H1 (cell line): ENCODE measurements around the gene TXNRD3. TPM values are rescaled to one million over a fixed set of nuclear protein-coding genes. Genes with fewer than 3 reads are reported as not detected.
A peak's percentile ranks its signal among the peaks of the same experiment; 100 is the strongest.

Source experiments
- CTCF ChIA-PET: fragments of 300-600 bp; sonication (Branson Sonifier 250); formaldehyde crosslinking; loops from one replicate; lab custom pipeline; 2021; ENCODE audit not compliant: partially characterized antibody; lab: Charles Lee
- POLR2A ChIA-PET: fragments of 300-600 bp; sonication (Branson Sonifier 250); formaldehyde crosslinking; loops from one replicate; lab custom pipeline; 2021; ENCODE audit warnings: inconsistent platforms; ENCODE audit not compliant: partially characterized antibody; lab: Charles Lee
- DNase-seq, 2 experiments: peaks; one replicate each; pipeline versions ENCODE4 v3.0.0 to v3.0.0-alpha.2; 2010 to 2022; ENCODE audit warnings: low spot score in 2 of 2, low read depth in 1 of 2, mixed read lengths in 1 of 2
- FAIRE-seq: peaks from 2 replicates; lab custom pipeline; 2011; peaks lifted over from hg19 to GRCh38; lab: Jason Lieb, UNC
- H2AFZ ChIP-seq: 2 replicates; pipeline ENCODE4 v1.8.1; 2012; ENCODE audit warnings: low read length, inconsistent platforms
- H2AK5ac ChIP-seq: 2 replicates; pipeline ENCODE4 v1.6.1; 2013; ENCODE audit warnings: low read depth, low read length
- H2BK120ac ChIP-seq: replicated peaks from 2 replicates; pipeline ENCODE3; 2013; ENCODE audit warnings: low read depth, low read length, inconsistent platforms
- H2BK12ac ChIP-seq: 2 replicates; pipeline ENCODE4 v1.6.1; 2013; ENCODE audit warnings: low read depth, low read length
- H2BK15ac ChIP-seq: 2 replicates; pipeline ENCODE4 v1.6.1; 2013; ENCODE audit warnings: low read length
- H2BK20ac ChIP-seq: 2 replicates; pipeline ENCODE4 v1.6.1; 2013; ENCODE audit warnings: low read length
- H2BK5ac ChIP-seq: 2 replicates; pipeline ENCODE4 v1.6.1; 2013; ENCODE audit warnings: low read depth, low read length
- H3K14ac ChIP-seq: 2 replicates; pipeline ENCODE4 v1.6.1; 2013; ENCODE audit warnings: inconsistent platforms; ENCODE audit not compliant: insufficient read length
- H3K18ac ChIP-seq: 2 replicates; pipeline ENCODE4 v1.6.1; 2013; ENCODE audit warnings: low read length; ENCODE audit errors: extremely low read depth
- H3K23ac ChIP-seq: 2 replicates; pipeline ENCODE4 v1.6.1; 2013; ENCODE audit warnings: inconsistent platforms; ENCODE audit not compliant: insufficient read length
- H3K23me2 ChIP-seq: 2 replicates; pipeline ENCODE4 v1.6.1; 2013; ENCODE audit warnings: low read depth, low read length
- H3K27ac ChIP-seq: 2 replicates; pipeline ENCODE4 v1.6.1; 2011; ENCODE audit warnings: low read depth, low read length, inconsistent platforms
- H3K27me3 ChIP-seq, 4 experiments: replicated peaks in 1 of 4; 1 replicate in 1 of 4; 2 replicates in 3 of 4; pipeline versions ENCODE4 v1.6.1 to v1.8.1; 2011 to 2013; ENCODE audit warnings: low read length in 3 of 4, mild to moderate bottlenecking in 3 of 4, inconsistent platforms in 2 of 4, mixed read lengths in 2 of 4, moderate library complexity in 1 of 4; ENCODE audit not compliant: control insufficient read depth in 3 of 4, insufficient read depth in 3 of 4; ENCODE audit errors: extremely low read depth in 1 of 4
- H3K36me3 ChIP-seq, 4 experiments: 2 replicates each; pipeline versions ENCODE4 v1.6.1 to v1.8.1; 2011 to 2013; ENCODE audit warnings: mild to moderate bottlenecking in 4 of 4, low read length in 3 of 4, moderate library complexity in 2 of 4, control low read depth in 1 of 4, inconsistent platforms in 1 of 4; ENCODE audit not compliant: insufficient read depth in 4 of 4, control insufficient read depth in 2 of 4
- H3K4ac ChIP-seq: replicated peaks from 2 replicates; pipeline ENCODE3; 2013; ENCODE audit warnings: low read length, low read depth, mixed read lengths, inconsistent platforms; ENCODE audit not compliant: insufficient read length
- H3K4me1 ChIP-seq, 4 experiments: replicated peaks in 1 of 4; 1 replicate in 1 of 4; 2 replicates in 3 of 4; pipeline versions ENCODE4 v1.6.1 to v1.8.1; 2011 to 2013; ENCODE audit warnings: low read length in 3 of 4, inconsistent platforms in 2 of 4, mixed read lengths in 1 of 4; ENCODE audit not compliant: insufficient read depth in 4 of 4, control insufficient read depth in 3 of 4
- H3K4me2 ChIP-seq, 2 experiments: 2 replicates each; pipeline versions ENCODE4 v1.6.1 to v1.8.1; 2011 to 2013; ENCODE audit warnings: low read depth in 2 of 2, low read length in 2 of 2, control low read depth in 1 of 2, inconsistent platforms in 1 of 2, mild to moderate bottlenecking in 1 of 2; ENCODE audit not compliant: insufficient read depth in 1 of 2
- H3K4me3 ChIP-seq, 4 experiments: fragments of 200-600, 300-600 bp in 1 of 4; sonication (generic), shearing (Covaris generic), sonication (Bioruptor Twin) in 1 of 4; 2 replicates each; pipeline versions ENCODE4 v1.5.1 to v1.8.1; 2011 to 2016; ENCODE audit warnings: low read length in 4 of 4, low read depth in 3 of 4, control low read depth in 2 of 4, inconsistent platforms in 2 of 4, mild to moderate bottlenecking in 2 of 4, mixed read lengths in 1 of 4, moderate library complexity in 1 of 4; ENCODE audit not compliant: insufficient read depth in 2 of 4; ENCODE audit errors: extremely low read depth in 1 of 4
- H3K56ac ChIP-seq: replicated peaks from 2 replicates; pipeline ENCODE3; 2013; ENCODE audit warnings: low read depth, mild to moderate bottlenecking, mixed read lengths, low read length, inconsistent platforms; ENCODE audit not compliant: insufficient read length
- H3K79me1 ChIP-seq: 2 replicates; pipeline ENCODE4 v1.6.1; 2013; ENCODE audit warnings: low read depth, low read length, control low read depth
- H3K79me2 ChIP-seq, 2 experiments: 2 replicates each; pipeline versions ENCODE4 v1.6.1 to v1.8.1; 2012 to 2013; ENCODE audit warnings: low read length in 2 of 2, mild to moderate bottlenecking in 2 of 2, inconsistent platforms in 1 of 2; ENCODE audit not compliant: insufficient read depth in 2 of 2, control insufficient read depth in 1 of 2
- H3K9ac ChIP-seq, 4 experiments: replicated peaks in 1 of 4; 1 replicate in 1 of 4; 2 replicates in 3 of 4; pipeline versions ENCODE4 v1.6.1 to v1.8.1; 2011 to 2013; ENCODE audit warnings: low read depth in 3 of 4, low read length in 3 of 4, control low read depth in 2 of 4, mild to moderate bottlenecking in 2 of 4, moderate library complexity in 2 of 4, inconsistent platforms in 1 of 4; ENCODE audit errors: extremely low read depth in 1 of 4
- H3K9me3 ChIP-seq, 2 experiments: 2 replicates each; pipeline versions ENCODE4 v1.6.1 to v1.8.1; 2012 to 2013; ENCODE audit warnings: mild to moderate bottlenecking in 2 of 2, moderate library complexity in 2 of 2, control low read depth in 1 of 2, inconsistent platforms in 1 of 2, low read depth in 1 of 2, low read length in 1 of 2, mixed read lengths in 1 of 2; ENCODE audit not compliant: insufficient read depth in 2 of 2
- H4K20me1 ChIP-seq, 2 experiments: replicated peaks in 1 of 2; 2 replicates each; pipeline versions ENCODE3 to v1.8.1; 2011 to 2013; ENCODE audit warnings: inconsistent platforms in 2 of 2, low read length in 2 of 2, mild to moderate bottlenecking in 1 of 2; ENCODE audit not compliant: insufficient read depth in 2 of 2, control insufficient read depth in 1 of 2
- H4K5ac ChIP-seq: 2 replicates; pipeline ENCODE4 v1.6.1; 2013; ENCODE audit warnings: low read length, low read depth, mixed read lengths, inconsistent platforms; ENCODE audit not compliant: insufficient read length
- H4K8ac ChIP-seq: 2 replicates; pipeline ENCODE4 v1.8.0; 2013; ENCODE audit warnings: mild to moderate bottlenecking, moderate library complexity, low read length, inconsistent platforms; ENCODE audit not compliant: insufficient read depth; ENCODE audit errors: extremely low read depth
- H4K91ac ChIP-seq: replicated peaks from 2 replicates; pipeline ENCODE3; 2013; ENCODE audit warnings: low read length, mixed read lengths, inconsistent platforms; ENCODE audit not compliant: insufficient read length
- KDM5A ChIP-seq: fragments of 200-600 bp; IDR thresholded peaks from 2 replicates; pipeline ENCODE4 v1.7.1; 2012; ENCODE audit warnings: mild to moderate bottlenecking, low read length, inconsistent platforms, mixed read lengths
- SP1 ChIP-seq: IDR thresholded peaks from 2 replicates; pipeline ENCODE4 v1.6.1; 2011; ENCODE audit warnings: low read depth, low read length
- WGBS, 2 experiments: shearing (Covaris generic) in 1 of 2; methylation state at CpG; one replicate each; pipeline versions ENCODE4 v1.1.6 to v1.1.7; 2013 to 2015; ENCODE audit warnings: low lambda C conversion rate in 2 of 2, mixed read lengths in 2 of 2, inconsistent platforms in 1 of 2, low coverage in 1 of 2, missing lambda C conversion rate in 1 of 2; ENCODE audit not compliant: insufficient replicate concordance in 2 of 2, insufficient coverage in 1 of 2, insufficient read length in 1 of 2; ENCODE audit errors: extremely low coverage in 1 of 2, missing lambda C conversion rate in 1 of 2; 5-methylcytosine and 5-hydroxymethylcytosine counted together
- polyA plus RNA-seq, 7 experiments: library from polyadenylated mRNA; depleted of rRNA in 3 of 7; stranded (reverse) in 5 of 7; unstranded in 2 of 7; fragments of >200 nt in 5 of 7; fragments of 200-250 nt in 2 of 7; gene quantifications; 1 replicate in 5 of 7; 2 replicates in 1 of 7; 4 replicates in 1 of 7; pipeline versions ENCODE4 v1.2.1 to v1.2.3, GENCODE V29; 2011 to 2013; ENCODE audit warnings: missing spikeins in 2 of 7, mixed read lengths in 2 of 7
- total RNA-seq: library from RNA; stranded (reverse); fragmentation: NEBNext Ultra II Directional; extraction: Animal tissue kit (Norgen Biotek cat#: 25700); gene quantifications from 2 replicates; pipeline ENCODE4 v1.2.1, GENCODE V29; 2021

Gene TXNRD3
- total and polyA plus RNA-seq, 2 of the 8 experiments (the other 6 are each of a cell fraction or from before 2014, with no cell fraction given) = 3.4 to 4.3 TPM

DNA sequence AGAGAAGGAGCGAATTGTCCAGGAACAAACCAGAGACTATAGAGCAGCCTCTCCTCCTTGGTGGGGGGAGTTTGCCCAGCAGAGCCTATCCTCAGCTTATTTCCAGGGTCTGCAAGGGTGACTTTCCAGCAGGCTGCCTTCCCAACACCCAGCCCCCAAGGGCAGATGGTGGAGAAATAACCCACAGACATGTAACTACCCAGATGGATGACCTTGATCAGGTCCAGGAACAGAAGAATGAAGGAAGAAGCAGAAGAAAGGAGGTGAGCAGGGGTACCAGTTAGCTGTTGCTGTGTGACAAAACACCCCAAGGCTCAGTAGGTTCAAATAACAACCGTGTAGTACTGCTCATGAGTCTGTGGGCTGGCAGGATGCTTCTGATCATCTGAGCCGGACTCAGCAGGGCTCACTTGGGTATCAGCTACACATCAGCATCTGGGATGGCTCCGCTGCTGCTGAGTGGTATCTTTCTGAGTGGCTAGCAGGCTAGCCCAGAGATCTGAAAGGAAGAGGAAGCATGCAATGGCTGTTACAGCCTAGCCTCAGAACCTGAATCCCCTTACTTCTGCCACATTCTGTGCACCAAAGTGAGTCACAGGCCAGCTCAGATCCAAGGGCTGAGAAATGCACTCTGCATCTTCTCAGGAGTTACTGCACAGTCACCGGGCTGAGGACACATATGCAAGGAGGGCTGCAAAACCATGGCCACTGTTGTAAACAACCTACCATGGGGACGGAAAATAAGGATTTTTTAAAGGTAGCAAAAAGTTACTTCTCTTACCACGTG lies 22.2 kb upstream of the TXNRD3 start:
- no peak overlapping the region for H3K4ac ChIP-seq
- H3K79me2 ChIP-seq = no peaks in the 10 kb centered on the region
- H4K91ac ChIP-seq = no peak overlapping the region
- H4K8ac ChIP-seq = no peak overlapping the region
- peaks cover 2 to 19% (median 14%) of the 10 kb centered on the region in 4 experiments; a peak in 6 of 7 replicates for H3K27me3 ChIP-seq
- H3K9me3 ChIP-seq = peaks cover 0 to 7% of the 10 kb centered on the region in 2 experiments; a peak in 2 of 4 replicates
- no peak overlapping the region for H2BK12ac ChIP-seq
- ChIA-PET CTCF (interaction anchor here (0.7 to 3.3 kb wide), 6 partner anchors 12 to 869 kb away, joined by 3 to 19 read pairs (median 6); no protein-coding TSS in a partner anchor), POLR2A (no interaction called here)
- no peak overlapping the region for H3K9ac ChIP-seq
- H2AFZ ChIP-seq = no peak overlapping the region
- WGBS, 2 experiments = 76% methylated on average over 7 of the region's 7 CpGs; no CpG with 5 or more reads in 1 of the 2 experiments
- no peak overlapping the region for H2BK5ac ChIP-seq
- H2BK120ac ChIP-seq = no peak overlapping the region
- no peak overlapping the region for H3K27ac ChIP-seq
- no peak for TF ChIP-seq KDM5A
- TF ChIP-seq SP1 = no peak
- no peaks in the 10 kb centered on the region for H3K23me2 ChIP-seq
- H3K14ac ChIP-seq = no peak overlapping the region
- no peaks in the 10 kb centered on the region for H3K36me3 ChIP-seq
- H3K23ac ChIP-seq = no peak overlapping the region
- no peak overlapping the region for H2BK15ac ChIP-seq
- peaks cover 0 to 4% (median 4%) of the 10 kb centered on the region in 4 experiments; a peak in 4 of 7 replicates for H3K4me1 ChIP-seq
- no peak overlapping the region for H2BK20ac ChIP-seq
- H4K20me1 ChIP-seq = no peaks in the 10 kb centered on the region
- no peak overlapping the region for H3K4me2 ChIP-seq
- no peak overlapping the region for H3K56ac ChIP-seq
- DNase-seq (peak in 1 of 2 experiments; percentile 22), FAIRE-seq (no peak)
- H2AK5ac ChIP-seq = no peak overlapping the region
- no peak overlapping the region for H3K18ac ChIP-seq
- no peak overlapping the region for H3K4me3 ChIP-seq
- H4K5ac ChIP-seq = no peak overlapping the region
- no peaks in the 10 kb centered on the region for H3K79me1 ChIP-seq
